ENCODE data around the gene SLC6A20. TPM values are rescaled to one million over a fixed set of nuclear protein-coding genes. Genes with fewer than 3 reads are reported as not detected.

SLC6A20 gene
- total RNA-seq, 2 experiments from 2014 or later, result not detected

- Histone ChIP-seq H3K79me2 (ENCODE audit: insufficient read depth, low read depth, low read length) (no peaks in the 10 kb centered on the region), H3K4me3 (ENCODE audit: low read depth, low read length, poor library complexity, severe bottlenecking) (no peak overlapping the region), H3K27ac (ENCODE audit: low read depth, low read length, poor library complexity, severe bottlenecking) (no peak overlapping the region), H4K20me1 (ENCODE audit: insufficient read depth, low read length) (no peaks in the 10 kb centered on the region), H3K36me3 (ENCODE audit: insufficient read depth, low read length) (no peaks in the 10 kb centered on the region), H3K4me1 (ENCODE audit: insufficient read depth, low read length, poor library complexity, severe bottlenecking) (no peaks in the 10 kb centered on the region), H3K9me2 (ENCODE audit: insufficient read depth, low read length) (no peaks in the 10 kb centered on the region), H2AFZ (ENCODE audit: low read length) (no peak overlapping the region), H3K4me2 (ENCODE audit: low read length) (no peak overlapping the region), H3K9me3 (ENCODE audit: low read length) (no peaks in the 10 kb centered on the region)
- no TSS peak for BruUV-seq (replicated peaks)
- POLR2A ChIA-PET, result no interaction called here
- CTCF ChIA-PET (ENCODE audit: unreplicated experiment), result no interaction called here
- intact Hi-C loops (cut with micrococcal nuclease; ENCODE audit: unreplicated experiment), result loop anchor here (10.0 kb wide), 2 partner anchors 69 to 609 kb away; partner anchors contain the start of gene CCR5
- no peak for TF ChIP-seq CTCF (conservative IDR thresholded peaks at IDR 0.05; ENCODE audit: low read length)
- DNase-seq (ENCODE audit: low spot score), result no peak
These were observed 30.4 kb downstream of the SLC6A20 start for GRCh38 chr3:45765958-45766357.

GRCh38 chr3:45765266-45765851, 31.0 kb downstream of the SLC6A20 start:
- no peaks in the 10 kb centered on the region for H3K36me3 ChIP-seq (ENCODE audit: insufficient read depth, low read length)
- ChIA-PET POLR2A (no interaction called here), CTCF (ENCODE audit: unreplicated experiment) (no interaction called here)
- no TSS peak for BruUV-seq (replicated peaks)
- no peak for DNase-seq (ENCODE audit: low spot score)
- intact Hi-C loops (cut with micrococcal nuclease; ENCODE audit: unreplicated experiment), result loop anchor here (10.0 kb wide), 2 partner anchors 69 to 609 kb away; partner anchors contain the start of gene CCR5
- no peaks in the 10 kb centered on the region for H3K79me2 ChIP-seq (ENCODE audit: insufficient read depth, low read depth, low read length)
- H4K20me1 ChIP-seq (ENCODE audit: insufficient read depth, low read length), result no peaks in the 10 kb centered on the region
- TF ChIP-seq CTCF (conservative IDR thresholded peaks at IDR 0.05; ENCODE audit: low read length), result no peak
- no peaks in the 10 kb centered on the region for H3K4me1 ChIP-seq (ENCODE audit: insufficient read depth, low read length, poor library complexity, severe bottlenecking)
- no peak overlapping the region for H3K4me2 ChIP-seq (ENCODE audit: low read length)
- no peak overlapping the region for H3K4me3 ChIP-seq (ENCODE audit: low read depth, low read length, poor library complexity, severe bottlenecking)
- H3K9me2 ChIP-seq (ENCODE audit: insufficient read depth, low read length), result no peaks in the 10 kb centered on the region
- no peak overlapping the region for H3K27ac ChIP-seq (ENCODE audit: low read depth, low read length, poor library complexity, severe bottlenecking)
- no peak overlapping the region for H2AFZ ChIP-seq (ENCODE audit: low read length)
- H3K9me3 ChIP-seq (ENCODE audit: low read length), result no peaks in the 10 kb centered on the region

- Histone ChIP-seq H4K20me1 (ENCODE audit: insufficient read depth, low read length) (no peaks in the 10 kb centered on the region), H3K4me1 (ENCODE audit: insufficient read depth, low read length, poor library complexity, severe bottlenecking) (no peaks in the 10 kb centered on the region), H3K4me2 (ENCODE audit: low read length) (no peak overlapping the region), H3K9me3 (ENCODE audit: low read length) (no peaks in the 10 kb centered on the region), H3K4me3 (ENCODE audit: low read depth, low read length, poor library complexity, severe bottlenecking) (no peak overlapping the region), H3K27ac (ENCODE audit: low read depth, low read length, poor library complexity, severe bottlenecking) (no peak overlapping the region), H3K36me3 (ENCODE audit: insufficient read depth, low read length) (no peaks in the 10 kb centered on the region), H2AFZ (ENCODE audit: low read length) (no peak overlapping the region), H3K9me2 (ENCODE audit: insufficient read depth, low read length) (no peaks in the 10 kb centered on the region), H3K79me2 (ENCODE audit: insufficient read depth, low read depth, low read length) (no peaks in the 10 kb centered on the region)
- TF ChIP-seq EZH2phosphoT487 (IDR thresholded peaks at IDR 0.05; ENCODE audit: borderline replicate concordance, low read depth, low read length) (no peak), CTCF (conservative IDR thresholded peaks at IDR 0.05; ENCODE audit: low read length) (no peak)
- ChIA-PET POLR2A (no interaction called here), CTCF (ENCODE audit: unreplicated experiment) (no interaction called here)
- BruUV-seq (replicated peaks), result no TSS peak
- intact Hi-C loops (cut with micrococcal nuclease; ENCODE audit: unreplicated experiment), result loop anchor here (10.0 kb wide), 2 partner anchors 72 to 612 kb away; partner anchors contain the start of gene CCR5
- DNase-seq (ENCODE audit: low spot score), result no peak
These were observed 33.0 kb downstream of the SLC6A20 start for GRCh38 chr3:45763303-45763675.

Measured in OCI-LY7 (cell line).